Neural progenitor cell (in vitro differentiated cells): ENCODE data around the gene ADGRA1. TPM values are rescaled to one million over a fixed set of nuclear protein-coding genes. Genes with fewer than 3 reads are reported as not detected.

Experiments used
- DNase-seq: peaks from one replicate; pipeline ENCODE4 v3.0.0-alpha.2; 2016; ENCODE audit warnings: low spot score
- H2AFZ ChIP-seq: fragments of 200-600 bp; sonication (generic); replicated peaks from 2 replicates; pipeline ENCODE4 v1.6.1; 2016; ENCODE audit warnings: antibody characterized with exemption
- H3F3A ChIP-seq: fragments of 200-600 bp; sonication (generic); 2 replicates; pipeline ENCODE4 v1.6.1; 2016; ENCODE audit warnings: antibody characterized with exemption, low read depth
- H3K27ac ChIP-seq: fragments of 200-600 bp; sonication (generic); 2 replicates; pipeline ENCODE4 v1.5.1; 2016; ENCODE audit warnings: mild to moderate bottlenecking
- H3K27me3 ChIP-seq: fragments of 200-600 bp; sonication (generic); 2 replicates; pipeline ENCODE4 v1.6.1; 2016; ENCODE audit warnings: mild to moderate bottlenecking, moderate library complexity
- H3K36me3 ChIP-seq: fragments of 200-600 bp; sonication (generic); 2 replicates; pipeline ENCODE4 v1.5.1; 2016
- H3K4me1 ChIP-seq: fragments of 200-600 bp; sonication (generic); 2 replicates; pipeline ENCODE4 v1.6.1; 2016; ENCODE audit warnings: mixed run types
- H3K4me2 ChIP-seq: fragments of 200-600 bp; sonication (generic); 2 replicates; pipeline ENCODE4 v1.6.1; 2016
- H3K4me3 ChIP-seq: fragments of 200-600 bp; sonication (generic); 2 replicates; pipeline ENCODE4 v1.5.1; 2016
- H3K79me2 ChIP-seq: fragments of 200-600 bp; sonication (generic); 2 replicates; pipeline ENCODE4 v1.6.1; 2016; ENCODE audit warnings: low read depth
- H3K9ac ChIP-seq: fragments of 200-600 bp; sonication (generic); 2 replicates; pipeline ENCODE4 v1.6.1; 2016
- H3K9me3 ChIP-seq: fragments of 200-600 bp; sonication (generic); 2 replicates; pipeline ENCODE4 v1.5.1; 2016; ENCODE audit warnings: low read depth
- H4K20me1 ChIP-seq: fragments of 200-600 bp; sonication (generic); 2 replicates; pipeline ENCODE4 v1.6.1; 2016; ENCODE audit warnings: low read depth
- H3K27ac Mint-ChIP-seq: 3 replicates; pipeline ENCODE4 v1.8.0; 2021; ENCODE audit warnings: mixed read lengths
- H3K27me3 Mint-ChIP-seq: 2 replicates; pipeline ENCODE4 v1.8.0; 2022; ENCODE audit warnings: low read depth, mild to moderate bottlenecking, inconsistent platforms, moderate library complexity, mixed read lengths; ENCODE audit not compliant: insufficient read depth
- H3K36me3 Mint-ChIP-seq: 3 replicates; pipeline ENCODE4 v1.8.0; 2021; ENCODE audit warnings: mixed read lengths
- H3K4me1 Mint-ChIP-seq: 3 replicates; pipeline ENCODE4 v1.8.0; 2021; ENCODE audit warnings: mixed read lengths
- H3K4me3 Mint-ChIP-seq: 3 replicates; pipeline ENCODE4 v1.8.0; 2021; ENCODE audit warnings: mild to moderate bottlenecking, moderate library complexity, mixed read lengths
- H3K9me3 Mint-ChIP-seq: 3 replicates; pipeline ENCODE4 v1.8.0; 2020; ENCODE audit warnings: mixed read lengths
- EZH2 ChIP-seq: fragments of 200-600 bp; sonication (generic); IDR thresholded peaks from 2 replicates; pipeline ENCODE4 v1.6.1; 2017; ENCODE audit warnings: antibody characterized with exemption, mild to moderate bottlenecking, moderate library complexity
- EZH2phosphoT487 ChIP-seq: fragments of 200-600 bp; sonication (generic); IDR thresholded peaks from 2 replicates; pipeline ENCODE4 v1.6.1; 2017; ENCODE audit warnings: antibody characterized with exemption
- total RNA-seq: library from RNA; depleted of rRNA; stranded (reverse); fragments of >200 nt; gene quantifications from 2 replicates; pipeline ENCODE4 v1.2.3, GENCODE V29; 2015; ENCODE audit warnings: low replicate concordance
- TF ChIP-seq, protein P1 (sequence below): fragments of 200-600 bp; sonication (generic); IDR thresholded peaks from 2 replicates; pipeline ENCODE4 v1.5.1; 2017; ENCODE audit warnings: antibody characterized with exemption, mild to moderate bottlenecking

Gene ADGRA1
- total RNA-seq, 1 donor from 2014 or later: not detected

DNA sequence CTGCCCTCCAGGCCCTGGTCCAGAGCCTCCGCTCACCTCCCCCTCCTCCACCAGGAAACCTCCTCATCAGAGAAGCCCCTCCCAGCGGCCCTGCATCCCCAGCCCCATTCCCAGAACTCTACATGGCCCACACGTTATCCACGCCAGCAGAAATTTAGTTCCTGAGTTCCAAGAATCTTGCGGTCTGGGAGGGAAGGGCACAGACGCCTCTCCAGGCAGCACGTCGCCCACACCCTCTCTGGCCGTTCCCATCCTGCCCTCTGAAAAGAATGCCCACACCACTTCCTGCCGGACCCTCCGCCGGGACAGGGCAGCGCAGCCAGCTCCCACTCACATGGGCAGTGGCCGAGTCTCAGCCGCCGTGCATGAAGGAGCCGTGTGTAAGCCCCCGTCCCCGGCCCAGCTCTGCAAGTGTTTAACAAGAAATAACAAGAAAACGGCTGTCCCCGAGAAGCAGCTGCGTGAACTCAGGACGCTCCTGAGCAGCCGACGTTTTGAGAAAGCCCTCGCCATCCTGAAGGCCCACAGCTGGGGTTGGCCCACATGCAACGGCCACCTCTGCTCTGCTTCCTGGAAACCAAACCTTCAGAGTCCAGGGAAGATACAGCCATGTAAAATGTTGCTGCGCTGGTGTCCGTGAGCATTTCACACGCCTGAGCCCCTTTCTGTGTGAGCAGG is 17.4 kb downstream of the ADGRA1 start:
- H3K4me1 ChIP-seq: peaks cover 23% of the 10 kb centered on the region
- H4K20me1 ChIP-seq: peaks cover 3% of the 10 kb centered on the region
- H3K4me3 Mint-ChIP-seq: no peak overlapping the region
- H3K36me3 ChIP-seq: no peaks in the 10 kb centered on the region
- peaks cover 3% of the 10 kb centered on the region for H3F3A ChIP-seq
- no peak overlapping the region for H3K4me3 ChIP-seq
- H3K79me2 ChIP-seq: no peaks in the 10 kb centered on the region
- H3K27ac ChIP-seq: no peak overlapping the region
- H3K9me3 Mint-ChIP-seq: peaks cover 23% of the 10 kb centered on the region
- H3K27me3 ChIP-seq: peaks cover 15% of the 10 kb centered on the region
- H2AFZ ChIP-seq: no peak overlapping the region
- peaks cover 16% of the 10 kb centered on the region for H3K27me3 Mint-ChIP-seq
- no peak overlapping the region for H3K9ac ChIP-seq
- no peak overlapping the region for H3K4me2 ChIP-seq
- peaks cover 10% of the 10 kb centered on the region for H3K9me3 ChIP-seq
- peak overlapping the region; percentile 53 for H3K27ac Mint-ChIP-seq
- DNase-seq: no peak
- TF ChIP-seq EZH2 (no peak), EZH2phosphoT487 (no peak)
- TF ChIP-seq, protein P1, sequence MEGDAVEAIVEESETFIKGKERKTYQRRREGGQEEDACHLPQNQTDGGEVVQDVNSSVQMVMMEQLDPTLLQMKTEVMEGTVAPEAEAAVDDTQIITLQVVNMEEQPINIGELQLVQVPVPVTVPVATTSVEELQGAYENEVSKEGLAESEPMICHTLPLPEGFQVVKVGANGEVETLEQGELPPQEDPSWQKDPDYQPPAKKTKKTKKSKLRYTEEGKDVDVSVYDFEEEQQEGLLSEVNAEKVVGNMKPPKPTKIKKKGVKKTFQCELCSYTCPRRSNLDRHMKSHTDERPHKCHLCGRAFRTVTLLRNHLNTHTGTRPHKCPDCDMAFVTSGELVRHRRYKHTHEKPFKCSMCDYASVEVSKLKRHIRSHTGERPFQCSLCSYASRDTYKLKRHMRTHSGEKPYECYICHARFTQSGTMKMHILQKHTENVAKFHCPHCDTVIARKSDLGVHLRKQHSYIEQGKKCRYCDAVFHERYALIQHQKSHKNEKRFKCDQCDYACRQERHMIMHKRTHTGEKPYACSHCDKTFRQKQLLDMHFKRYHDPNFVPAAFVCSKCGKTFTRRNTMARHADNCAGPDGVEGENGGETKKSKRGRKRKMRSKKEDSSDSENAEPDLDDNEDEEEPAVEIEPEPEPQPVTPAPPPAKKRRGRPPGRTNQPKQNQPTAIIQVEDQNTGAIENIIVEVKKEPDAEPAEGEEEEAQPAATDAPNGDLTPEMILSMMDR: no peak
- peaks cover 33% of the 10 kb centered on the region for H3K4me1 Mint-ChIP-seq
- H3K36me3 Mint-ChIP-seq: peaks cover 4% of the 10 kb centered on the region

DNA sequence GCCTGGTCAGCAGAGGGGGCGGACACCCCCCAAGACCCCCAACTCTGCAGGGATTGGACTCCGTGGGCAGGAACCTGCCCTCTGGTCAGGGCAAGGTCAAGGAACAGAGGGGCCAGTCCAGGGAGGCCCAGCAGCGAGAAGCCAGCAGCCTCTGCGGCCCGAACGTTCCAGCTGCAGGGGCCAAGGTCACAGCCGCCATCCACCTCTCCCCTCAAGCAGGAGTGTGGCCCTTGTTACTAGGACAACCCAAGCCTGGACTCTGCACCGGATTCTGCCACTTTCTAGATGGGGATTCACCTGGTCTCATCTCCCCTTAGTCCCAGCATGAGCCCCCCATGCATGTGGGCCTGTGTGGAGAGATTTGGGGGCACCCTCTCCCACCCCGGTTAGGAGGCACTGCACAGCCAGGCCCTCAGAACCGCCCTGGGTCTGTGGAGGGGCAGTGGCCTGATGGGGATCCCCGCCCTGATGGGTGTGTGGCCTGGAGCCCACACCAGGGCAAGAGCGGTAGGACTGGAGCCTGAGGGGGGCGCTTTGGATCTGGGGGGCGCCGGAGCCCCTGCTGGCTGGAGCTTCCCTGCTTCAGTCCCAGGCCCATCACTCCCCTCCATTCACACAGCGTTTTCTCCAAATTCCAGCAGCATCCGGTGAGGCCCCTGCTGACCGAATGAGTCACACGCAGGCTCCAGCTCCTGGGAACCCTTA is 18.1 kb downstream of the ADGRA1 start:
- TF ChIP-seq, protein P1: no peak
- TF ChIP-seq EZH2 (no peak), EZH2phosphoT487 (no peak)
- peaks cover 29% of the 10 kb centered on the region for H3K4me1 Mint-ChIP-seq

DNA sequence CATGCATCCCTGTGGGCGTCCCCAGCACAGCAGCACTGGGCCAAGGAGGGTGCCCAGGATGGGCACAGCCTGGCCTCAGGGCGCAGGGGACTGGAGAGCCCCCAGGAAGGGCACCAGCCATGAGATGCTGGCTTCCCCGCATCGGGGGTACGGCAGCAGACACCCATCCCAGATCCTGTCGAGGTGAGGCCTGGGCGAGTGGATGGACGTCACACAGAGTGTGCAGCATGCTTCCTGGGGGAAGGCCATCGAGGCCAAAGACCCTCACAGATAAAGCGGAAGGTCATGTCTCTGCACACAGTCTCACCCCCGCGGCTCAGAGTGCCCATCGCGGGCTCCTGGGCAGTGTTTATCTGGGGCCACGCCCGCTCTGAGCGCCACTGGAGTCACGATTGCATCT is 18.8 kb downstream of the ADGRA1 start:
- no peaks in the 10 kb centered on the region for H3K36me3 ChIP-seq
- H3K4me1 ChIP-seq: peaks cover 12% of the 10 kb centered on the region
- peaks cover 10% of the 10 kb centered on the region for H3K9me3 ChIP-seq
- Mint-ChIP-seq H3K27me3 (peaks cover 19% of the 10 kb centered on the region), H3K27ac (no peak overlapping the region), H3K36me3 (peaks cover 4% of the 10 kb centered on the region), H3K9me3 (peaks cover 28% of the 10 kb centered on the region), H3K4me1 (peaks cover 22% of the 10 kb centered on the region), H3K4me3 (no peak overlapping the region)
- H3K9ac ChIP-seq: no peak overlapping the region
- no peaks in the 10 kb centered on the region for H3F3A ChIP-seq
- H3K4me2 ChIP-seq: no peak overlapping the region
- no peak overlapping the region for H2AFZ ChIP-seq
- H4K20me1 ChIP-seq: peaks cover 3% of the 10 kb centered on the region
- H3K79me2 ChIP-seq: no peaks in the 10 kb centered on the region
- H3K27me3 ChIP-seq: peaks cover 8% of the 10 kb centered on the region
- no peak for DNase-seq
- no peak for TF ChIP-seq EZH2
- TF ChIP-seq EZH2phosphoT487: no peak
- TF ChIP-seq, protein P1: no peak
- H3K4me3 ChIP-seq: no peak overlapping the region
- no peak overlapping the region for H3K27ac ChIP-seq

More for the DNA sequence above, 18.1 kb downstream of the ADGRA1 start:
- no peaks in the 10 kb centered on the region for H3F3A ChIP-seq
- Mint-ChIP-seq H3K9me3 (peaks cover 28% of the 10 kb centered on the region), H3K27me3 (peaks cover 19% of the 10 kb centered on the region), H3K4me3 (no peak overlapping the region), H3K27ac (no peak overlapping the region), H3K36me3 (peaks cover 4% of the 10 kb centered on the region)
- H3K9ac ChIP-seq: no peak overlapping the region
- peaks cover 10% of the 10 kb centered on the region for H3K27me3 ChIP-seq
- peaks cover 10% of the 10 kb centered on the region for H3K9me3 ChIP-seq
- H3K4me2 ChIP-seq: no peak overlapping the region
- H3K4me3 ChIP-seq: no peak overlapping the region
- no peak overlapping the region for H2AFZ ChIP-seq
- H3K36me3 ChIP-seq: no peaks in the 10 kb centered on the region
- no peak for DNase-seq
- peaks cover 19% of the 10 kb centered on the region for H3K4me1 ChIP-seq
- H3K27ac ChIP-seq: no peak overlapping the region
- peaks cover 3% of the 10 kb centered on the region for H4K20me1 ChIP-seq
- no peaks in the 10 kb centered on the region for H3K79me2 ChIP-seq
